Cardiac fibroblast (primary cell): ENCODE data around the gene METRNL.

Source experiments
- DNase-seq, 2 donors: peaks; one replicate each; pipeline versions ENCODE4 v3.0.0 to v3.0.0-alpha.2; 2010; ENCODE audit warnings: low read depth in 2 of 2
- H3K4me3 ChIP-seq, 2 donors: replicated peaks in 1 of 2; 1 replicate in 1 of 2; 2 replicates in 1 of 2; pipeline ENCODE4 v1.5.1; 2011; ENCODE audit warnings: low read depth in 2 of 2, low read length in 2 of 2, mild to moderate bottlenecking in 2 of 2, moderate library complexity in 1 of 2
- TF ChIP-seq, protein P1 (sequence below): IDR thresholded peaks from one replicate; pipeline ENCODE4 v1.5.1; 2011; ENCODE audit warnings: low read depth, mild to moderate bottlenecking, low read length, inconsistent platforms

Gene METRNL

DNA sequence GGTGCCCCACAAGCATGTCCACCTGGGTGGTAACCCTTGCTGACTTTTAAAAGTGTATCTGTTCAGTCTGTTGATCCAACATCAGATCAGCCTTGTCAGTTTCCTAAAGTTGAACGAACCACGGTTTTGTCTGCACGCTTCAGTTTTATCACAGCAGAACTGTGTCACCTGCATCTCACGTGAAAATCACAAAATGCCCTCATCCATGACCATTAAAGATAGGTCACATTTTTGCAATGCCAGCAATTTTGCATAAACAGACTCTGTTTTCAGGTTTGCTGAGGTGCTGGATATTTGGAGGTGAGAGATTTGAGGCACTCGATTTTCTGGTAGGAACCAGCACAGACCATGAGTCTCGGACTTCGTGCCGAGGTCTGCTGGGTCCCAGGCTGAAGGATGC lies 3.0 kb downstream of the METRNL start:
- H3K4me3 ChIP-seq: peak overlapping the region in 1 of 2 donors; percentile 64
- TF ChIP-seq, protein P1, sequence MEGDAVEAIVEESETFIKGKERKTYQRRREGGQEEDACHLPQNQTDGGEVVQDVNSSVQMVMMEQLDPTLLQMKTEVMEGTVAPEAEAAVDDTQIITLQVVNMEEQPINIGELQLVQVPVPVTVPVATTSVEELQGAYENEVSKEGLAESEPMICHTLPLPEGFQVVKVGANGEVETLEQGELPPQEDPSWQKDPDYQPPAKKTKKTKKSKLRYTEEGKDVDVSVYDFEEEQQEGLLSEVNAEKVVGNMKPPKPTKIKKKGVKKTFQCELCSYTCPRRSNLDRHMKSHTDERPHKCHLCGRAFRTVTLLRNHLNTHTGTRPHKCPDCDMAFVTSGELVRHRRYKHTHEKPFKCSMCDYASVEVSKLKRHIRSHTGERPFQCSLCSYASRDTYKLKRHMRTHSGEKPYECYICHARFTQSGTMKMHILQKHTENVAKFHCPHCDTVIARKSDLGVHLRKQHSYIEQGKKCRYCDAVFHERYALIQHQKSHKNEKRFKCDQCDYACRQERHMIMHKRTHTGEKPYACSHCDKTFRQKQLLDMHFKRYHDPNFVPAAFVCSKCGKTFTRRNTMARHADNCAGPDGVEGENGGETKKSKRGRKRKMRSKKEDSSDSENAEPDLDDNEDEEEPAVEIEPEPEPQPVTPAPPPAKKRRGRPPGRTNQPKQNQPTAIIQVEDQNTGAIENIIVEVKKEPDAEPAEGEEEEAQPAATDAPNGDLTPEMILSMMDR: no peak
- no peak for DNase-seq

DNA sequence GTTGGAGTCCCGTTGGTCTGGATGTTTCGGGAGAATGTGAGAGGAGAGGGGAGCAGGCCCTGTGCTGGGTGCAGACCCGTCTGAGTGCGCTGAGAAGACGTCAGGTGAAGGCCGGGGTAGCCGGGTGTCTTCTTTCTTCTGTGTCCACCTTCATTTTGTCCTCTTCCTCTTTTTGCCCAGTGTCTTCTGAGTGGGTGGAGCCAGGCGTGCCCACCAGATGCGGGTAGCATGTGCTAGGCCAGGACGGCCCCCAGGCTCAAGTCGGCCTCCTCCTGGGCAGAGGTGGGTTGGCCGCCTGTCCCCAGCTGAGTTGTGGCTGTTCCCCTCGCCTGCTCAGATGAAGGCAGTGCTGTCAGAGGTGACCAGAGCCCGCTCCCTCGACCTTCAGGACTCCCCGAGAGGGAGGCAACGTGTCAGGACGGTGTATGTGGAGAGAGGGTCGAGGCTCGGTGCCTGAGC lies 3.5 kb downstream of the METRNL start:
- TF ChIP-seq, protein P1: no peak
- peak overlapping the region in 1 of 2 donors; percentile 28 for H3K4me3 ChIP-seq
- no peak for DNase-seq

DNA sequence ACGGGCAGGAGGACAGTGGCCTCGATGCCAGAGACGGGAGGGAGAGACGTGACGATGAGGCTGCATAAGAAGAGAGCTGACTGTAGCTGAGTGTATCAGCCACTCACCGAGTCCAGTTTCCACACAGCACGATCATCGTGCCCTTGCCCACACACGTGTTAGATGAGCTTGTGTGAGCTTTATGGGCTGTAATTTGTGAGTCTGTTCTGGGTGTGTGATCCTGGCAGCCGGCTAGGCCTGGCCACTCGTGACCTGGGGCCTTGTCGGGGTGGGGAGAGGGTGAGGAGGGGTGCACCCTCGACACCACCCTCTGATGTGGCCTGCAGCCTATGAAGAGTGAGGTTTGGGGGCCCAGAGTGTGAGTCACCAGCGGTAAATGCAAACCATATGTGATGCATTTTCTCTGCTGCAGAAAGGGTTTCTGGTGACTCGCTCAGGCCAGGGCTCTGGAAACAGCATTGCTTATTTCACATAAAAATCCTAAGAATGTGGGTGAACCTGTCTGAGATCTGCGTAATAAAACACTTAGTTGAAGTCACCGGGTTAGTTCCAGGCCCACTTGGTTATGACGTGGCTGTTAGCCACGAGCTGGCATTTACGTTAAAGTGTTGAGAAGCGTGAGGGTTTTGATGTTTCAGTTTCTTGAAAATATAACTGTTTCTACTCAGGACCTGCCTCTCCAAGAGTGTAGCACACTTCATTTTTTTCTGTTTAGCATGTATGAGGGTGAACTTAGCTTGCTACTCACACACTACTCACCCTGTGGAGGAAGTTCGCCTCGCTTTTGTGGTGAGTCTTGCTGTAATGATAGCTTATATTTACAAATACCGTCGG lies 4.2 kb downstream of the METRNL start:
- peak overlapping the region in 1 of 2 donors; percentile 28 for H3K4me3 ChIP-seq
- TF ChIP-seq, protein P1: no peak

DNA sequence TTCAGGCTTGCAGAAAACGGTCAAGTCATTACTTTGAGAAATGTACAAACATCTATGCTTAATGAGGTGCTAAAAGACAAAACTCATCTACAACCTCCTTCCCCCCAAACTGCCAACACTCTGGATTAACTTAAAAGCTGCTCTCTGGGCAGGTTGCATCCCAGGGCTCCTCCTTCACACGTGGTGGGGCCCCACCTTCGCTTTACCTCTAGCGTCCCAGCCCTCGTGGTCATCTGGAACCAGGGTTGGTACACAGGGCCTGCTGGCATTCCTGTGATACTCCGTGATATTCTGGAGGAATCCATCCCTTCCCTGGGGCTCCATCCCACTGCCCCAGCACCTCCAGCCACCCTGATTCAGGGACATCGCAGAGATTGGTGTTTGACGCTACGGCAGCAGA lies 4.8 kb downstream of the METRNL start:
- DNase-seq: no peak
- TF ChIP-seq, protein P1: no peak
- peak overlapping the region in 1 of 2 donors; percentile 2 for H3K4me3 ChIP-seq

More for the DNA sequence above, 4.2 kb downstream of the METRNL start:
- DNase-seq: peak; percentile 95 to 97

DNA sequence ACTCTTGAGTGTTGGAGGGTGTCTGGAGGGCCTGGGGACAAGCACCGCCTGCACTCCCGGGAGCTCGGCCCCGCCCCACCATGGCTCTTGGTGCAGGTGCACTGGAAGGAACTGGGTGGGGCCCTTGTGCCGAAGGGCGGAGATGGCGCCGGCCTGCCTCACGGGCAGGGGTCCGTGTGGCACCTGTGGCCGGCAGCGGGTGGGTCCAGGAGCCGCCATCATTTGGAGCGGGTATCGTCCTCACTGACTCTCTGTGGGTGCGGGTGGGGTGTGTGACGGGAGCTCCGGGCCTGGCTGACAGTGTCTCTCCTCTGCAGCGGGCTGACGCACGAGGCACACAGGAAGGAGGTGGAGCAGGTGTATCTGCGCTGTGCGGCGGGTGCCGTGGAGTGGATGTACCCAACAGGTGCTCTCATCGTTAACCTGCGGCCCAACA lies 5.2 kb downstream of the METRNL start:
- TF ChIP-seq, protein P1: no peak
- H3K4me3 ChIP-seq: peak overlapping the region in 1 of 2 donors; percentile 2
- no peak for DNase-seq

DNA sequence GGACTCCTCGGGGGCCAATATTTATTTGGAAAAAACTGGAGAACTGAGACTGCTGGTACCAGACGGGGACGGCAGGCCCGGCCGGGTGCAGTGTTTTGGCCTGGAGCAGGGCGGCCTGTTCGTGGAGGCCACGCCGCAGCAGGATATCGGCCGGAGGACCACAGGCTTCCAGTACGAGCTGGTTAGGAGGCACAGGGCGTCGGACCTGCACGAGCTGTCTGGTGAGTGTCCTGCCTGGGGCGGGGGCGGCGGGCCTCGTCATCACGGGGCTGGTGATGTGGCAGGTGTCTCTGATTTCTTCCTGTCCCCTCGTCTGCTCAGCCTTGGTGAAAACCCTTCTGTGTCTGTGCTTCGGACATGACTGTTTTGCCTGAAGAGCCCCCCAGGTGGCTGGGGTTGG lies 5.7 kb downstream of the METRNL start:
- TF ChIP-seq, protein P1: no peak
- no peak overlapping the region for H3K4me3 ChIP-seq
- no peak for DNase-seq
